GM23248 (cell line): ENCODE measurements around the gene NKAIN2. TPM values are rescaled to one million over a fixed set of nuclear protein-coding genes. Genes with fewer than 3 reads are reported as not detected.

ENCODE experiments used
- DNase-seq: peaks from one replicate; pipeline ENCODE4 v3.0.0-alpha.2; 2015
- H2AFZ ChIP-seq: fragments of 200-600 bp; sonication (generic); 2 replicates; pipeline ENCODE4 v1.6.1; 2016; ENCODE audit warnings: antibody characterized with exemption
- H3F3A ChIP-seq: fragments of 200-600 bp; sonication (generic); 2 replicates; pipeline ENCODE4 v1.6.1; 2016; ENCODE audit warnings: mild to moderate bottlenecking, antibody characterized with exemption, mixed run types; ENCODE audit not compliant: insufficient read depth
- H3K27ac ChIP-seq: fragments of 200-600 bp; sonication (generic); 2 replicates; pipeline ENCODE4 v1.5.1; 2016; ENCODE audit warnings: mild to moderate bottlenecking
- H3K27me3 ChIP-seq: fragments of 200-600 bp; sonication (generic); replicated peaks from 2 replicates; pipeline ENCODE4 v1.6.1; 2016; ENCODE audit warnings: mild to moderate bottlenecking; ENCODE audit not compliant: insufficient read depth
- H3K36me3 ChIP-seq: fragments of 200-600 bp; sonication (generic); 2 replicates; pipeline ENCODE4 v1.6.1; 2016; ENCODE audit warnings: low read depth, mild to moderate bottlenecking
- H3K4me1 ChIP-seq: fragments of 200-600 bp; sonication (generic); 2 replicates; pipeline ENCODE4 v1.6.1; 2016; ENCODE audit warnings: mild to moderate bottlenecking; ENCODE audit not compliant: insufficient read depth
- H3K4me2 ChIP-seq: fragments of 200-600 bp; sonication (generic); one replicate; pipeline ENCODE4 v1.6.1; 2016; ENCODE audit warnings: mild to moderate bottlenecking; ENCODE audit not compliant: unreplicated experiment
- H3K4me3 ChIP-seq: fragments of 200-600 bp; sonication (generic); 2 replicates; pipeline ENCODE4 v1.5.1; 2016; ENCODE audit warnings: mild to moderate bottlenecking
- H3K79me2 ChIP-seq: fragments of 200-600 bp; sonication (generic); 2 replicates; pipeline ENCODE4 v1.6.1; 2016; ENCODE audit warnings: mild to moderate bottlenecking; ENCODE audit not compliant: insufficient read depth
- H3K9ac ChIP-seq: fragments of 200-600 bp; sonication (generic); 2 replicates; pipeline ENCODE4 v1.6.1; 2016; ENCODE audit warnings: mild to moderate bottlenecking
- H3K9me2 ChIP-seq: fragments of 200-600 bp; sonication (generic); 2 replicates; pipeline ENCODE4 v1.6.1; 2016; ENCODE audit warnings: mixed run types, mild to moderate bottlenecking, moderate library complexity; ENCODE audit not compliant: insufficient read depth
- H3K9me3 ChIP-seq: fragments of 200-600 bp; sonication (generic); one replicate; pipeline ENCODE4 v1.6.1; 2017; ENCODE audit warnings: low read depth
- H4K20me1 ChIP-seq: fragments of 200-600 bp; sonication (generic); 2 replicates; pipeline ENCODE4 v1.6.0; 2016; ENCODE audit not compliant: insufficient read depth
- EZH2 ChIP-seq: fragments of 200-600 bp; sonication (generic); IDR thresholded peaks from 2 replicates; pipeline ENCODE4 v1.6.1; 2018; ENCODE audit warnings: antibody characterized with exemption, mild to moderate bottlenecking; ENCODE audit not compliant: insufficient read depth, poor library complexity, severe bottlenecking
- EZH2phosphoT487 ChIP-seq: fragments of 200-600 bp; sonication (generic); IDR thresholded peaks from 2 replicates; pipeline ENCODE4 v1.6.1; 2018; ENCODE audit warnings: antibody characterized with exemption, moderate library complexity, mild to moderate bottlenecking, low read depth; ENCODE audit not compliant: insufficient read depth
- WGBS, 2 experiments: methylation state at CpG; one replicate each; pipeline ENCODE4 v1.1.6; 2015 to 2017; ENCODE audit warnings: low lambda C conversion rate in 2 of 2, low coverage in 1 of 2; ENCODE audit errors: missing lambda C conversion rate in 2 of 2; 5-methylcytosine and 5-hydroxymethylcytosine counted together
- in situ Hi-C: fragments of 300-500 bp; cut with MboI; formaldehyde crosslinking; loops from 2 replicates; pipeline ENCODE4 v1.15.0; 2020
- polyA plus RNA-seq: library from polyadenylated mRNA; unstranded; fragments of >200 nt; fragmentation: Nextera tagmentation; extraction: Ambion mirVana; gene quantifications from 2 replicates; pipeline ENCODE4 v1.2.1, GENCODE V29; 2016
- total RNA-seq: library from RNA; depleted of rRNA; stranded (reverse); fragments of >200 nt; shearing (Covaris generic); gene quantifications from 2 replicates; pipeline ENCODE4 v1.2.3, GENCODE V29; 2014

The NKAIN2 gene
- total and polyA plus RNA-seq, 2 experiments from 2014 or later, result not detected

DNA sequence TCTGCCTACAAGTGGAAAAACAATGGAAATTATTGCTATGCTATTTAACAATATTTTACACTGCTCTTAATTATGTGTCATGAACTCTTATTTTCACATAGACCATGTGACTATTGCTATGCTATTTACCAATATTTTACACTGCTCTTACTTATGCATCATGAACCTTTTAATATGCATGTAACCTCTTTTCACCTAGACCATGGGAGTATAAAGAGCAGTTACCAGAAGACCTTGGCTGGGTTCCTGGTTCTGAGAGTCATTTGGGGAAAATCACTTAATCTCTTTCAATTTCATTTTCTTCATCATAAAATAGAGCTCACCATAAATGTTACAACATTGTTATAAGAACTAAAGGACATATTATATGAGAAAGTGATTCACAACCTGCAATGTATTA lies 934.8 kb downstream of the NKAIN2 start:
- TF ChIP-seq EZH2phosphoT487 (no peak), EZH2 (no peak)
- Histone ChIP-seq H3F3A (no peaks in the 10 kb centered on the region), H3K27ac (no peak overlapping the region), H3K36me3 (no peaks in the 10 kb centered on the region), H4K20me1 (no peaks in the 10 kb centered on the region), H3K4me3 (no peak overlapping the region), H3K9me3 (no peaks in the 10 kb centered on the region), H3K4me1 (no peaks in the 10 kb centered on the region), H3K79me2 (no peaks in the 10 kb centered on the region), H3K27me3 (no peaks in the 10 kb centered on the region), H3K4me2 (no peak overlapping the region), H3K9me2 (no peaks in the 10 kb centered on the region), H2AFZ (no peak overlapping the region), H3K9ac (no peak overlapping the region)
- no peak for DNase-seq
- in situ Hi-C loops, result no loop called here

DNA sequence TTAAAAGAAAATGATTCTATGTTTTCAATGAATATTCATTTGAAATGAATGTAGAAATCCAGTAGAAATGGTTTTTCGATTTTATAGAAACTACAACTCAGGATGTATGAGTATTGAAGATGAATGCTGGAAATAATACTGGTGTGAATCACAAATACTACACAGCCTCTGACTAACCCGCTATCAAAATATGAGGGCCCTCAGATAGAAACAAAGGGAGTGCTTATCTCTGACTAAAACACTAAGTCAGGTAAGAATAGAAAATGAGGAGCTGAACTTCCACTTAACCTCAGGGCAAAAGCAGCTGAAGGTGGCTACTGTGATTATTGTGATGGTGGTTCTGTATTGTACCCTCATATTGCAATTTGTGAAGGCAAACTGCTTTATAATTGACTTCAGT lies 937.7 kb downstream of the NKAIN2 start:
- Histone ChIP-seq H3K9me2 (no peaks in the 10 kb centered on the region), H3F3A (no peaks in the 10 kb centered on the region), H3K27ac (no peak overlapping the region), H3K4me1 (no peaks in the 10 kb centered on the region), H3K9me3 (no peaks in the 10 kb centered on the region), H3K27me3 (no peaks in the 10 kb centered on the region), H3K36me3 (no peaks in the 10 kb centered on the region), H3K4me2 (no peak overlapping the region), H3K9ac (no peak overlapping the region), H2AFZ (no peak overlapping the region), H3K79me2 (no peaks in the 10 kb centered on the region), H3K4me3 (no peak overlapping the region), H4K20me1 (no peaks in the 10 kb centered on the region)
- 40 to 45% methylated on average over 2 of the region's 2 CpGs for WGBS, 2 experiments
- DNase-seq, result no peak
- TF ChIP-seq EZH2phosphoT487, result no peak
- TF ChIP-seq EZH2, result no peak
- in situ Hi-C loops, result no loop called here

DNA sequence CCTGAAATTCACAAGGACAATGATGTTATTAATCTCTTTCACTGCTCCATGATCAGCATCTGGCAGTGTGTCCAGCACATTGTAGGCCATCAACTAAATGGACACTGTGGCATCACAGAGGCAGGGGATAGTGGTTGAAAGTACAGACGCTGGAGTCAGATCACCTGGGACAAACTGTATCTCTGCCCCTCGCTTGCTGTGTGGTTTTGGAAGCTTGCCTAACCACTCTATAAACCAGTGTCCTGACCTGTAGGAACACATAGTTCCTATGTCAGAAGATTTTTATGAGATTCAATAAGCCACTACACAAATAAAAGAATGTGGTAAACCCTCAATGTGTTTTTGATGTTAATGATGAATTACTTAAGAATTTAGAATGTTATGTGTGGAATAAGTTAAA lies 939.3 kb downstream of the NKAIN2 start:
- no peaks in the 10 kb centered on the region for H3K9me3 ChIP-seq
- in situ Hi-C loops, result no loop called here
- no peak for TF ChIP-seq EZH2
- TF ChIP-seq EZH2phosphoT487, result no peak
- no peaks in the 10 kb centered on the region for H3K4me1 ChIP-seq
- H3K4me3 ChIP-seq, result no peak overlapping the region
- no peaks in the 10 kb centered on the region for H3K9me2 ChIP-seq
- no peak overlapping the region for H3K4me2 ChIP-seq
- no peak overlapping the region for H3K9ac ChIP-seq
- no peak overlapping the region for H3K27ac ChIP-seq
- no peaks in the 10 kb centered on the region for H3F3A ChIP-seq
- no peaks in the 10 kb centered on the region for H3K27me3 ChIP-seq
- H4K20me1 ChIP-seq, result no peaks in the 10 kb centered on the region
- no peak for DNase-seq
- H3K36me3 ChIP-seq, result no peaks in the 10 kb centered on the region
- H2AFZ ChIP-seq, result no peak overlapping the region
- WGBS, 2 experiments, result 24 to 37% methylated on average over 2 of the region's 2 CpGs
- no peaks in the 10 kb centered on the region for H3K79me2 ChIP-seq

DNA sequence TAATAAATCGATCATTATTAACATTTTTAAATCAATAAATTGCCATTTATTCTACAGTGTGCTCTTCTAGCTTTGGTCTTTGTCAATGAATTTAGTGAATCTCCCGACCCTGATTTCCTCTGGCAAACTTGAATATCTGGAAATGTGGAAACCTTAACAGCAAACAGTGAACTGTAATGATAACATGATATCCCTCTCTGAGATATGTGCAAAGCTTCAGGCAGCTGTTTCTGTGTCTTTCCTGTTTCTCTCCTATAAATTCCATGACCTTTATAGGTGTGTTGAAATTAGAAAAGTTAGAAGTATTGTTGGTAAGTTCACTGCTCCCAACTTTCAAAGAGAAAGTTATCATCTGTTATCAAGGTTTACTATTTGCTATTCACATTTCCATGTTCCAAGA lies 939.8 kb downstream of the NKAIN2 start:
- DNase-seq, result no peak
- in situ Hi-C loops, result no loop called here

DNA sequence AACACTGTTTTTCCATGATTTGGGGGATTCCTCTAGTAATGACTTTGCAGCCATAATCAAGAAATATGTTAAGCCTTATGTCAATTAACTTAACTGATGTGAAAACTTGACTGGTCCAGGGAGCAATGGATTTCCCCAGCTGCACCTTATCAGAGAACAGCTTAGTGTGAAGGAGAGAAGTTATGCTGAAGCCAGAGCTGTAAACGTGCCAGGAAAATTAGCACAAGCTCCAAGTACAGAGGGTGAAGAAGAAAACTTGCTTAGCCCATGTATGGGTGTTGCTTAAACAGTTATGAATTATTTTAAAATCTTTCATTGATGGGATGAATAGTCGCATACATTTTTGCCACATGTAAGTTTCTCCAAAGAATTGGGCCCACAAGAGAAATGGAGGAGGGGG lies 943.7 kb downstream of the NKAIN2 start:
- Histone ChIP-seq H3K9ac (no peak overlapping the region), H4K20me1 (no peaks in the 10 kb centered on the region), H3K27me3 (no peaks in the 10 kb centered on the region), H3K4me2 (no peak overlapping the region), H3K4me3 (no peak overlapping the region), H3K9me3 (no peaks in the 10 kb centered on the region), H3K4me1 (no peaks in the 10 kb centered on the region), H3F3A (no peaks in the 10 kb centered on the region), H2AFZ (no peak overlapping the region), H3K79me2 (no peaks in the 10 kb centered on the region), H3K36me3 (no peaks in the 10 kb centered on the region), H3K27ac (no peak overlapping the region), H3K9me2 (no peaks in the 10 kb centered on the region)
- no peak for TF ChIP-seq EZH2
- TF ChIP-seq EZH2phosphoT487, result no peak
- WGBS, 2 experiments, result 31 to 41% methylated on average over 2 of the region's 2 CpGs
- no peak for DNase-seq
- in situ Hi-C loops, result no loop called here

More for the DNA sequence above, 939.8 kb downstream of the NKAIN2 start:
- Histone ChIP-seq H2AFZ (no peak overlapping the region), H3K9me3 (no peaks in the 10 kb centered on the region), H3K27ac (no peak overlapping the region), H3K4me1 (no peaks in the 10 kb centered on the region), H3K4me2 (no peak overlapping the region), H4K20me1 (no peaks in the 10 kb centered on the region), H3K9me2 (no peaks in the 10 kb centered on the region), H3K4me3 (no peak overlapping the region), H3K9ac (no peak overlapping the region), H3K79me2 (no peaks in the 10 kb centered on the region), H3F3A (no peaks in the 10 kb centered on the region), H3K36me3 (no peaks in the 10 kb centered on the region), H3K27me3 (no peaks in the 10 kb centered on the region)
- 20 to 21% methylated on average over 2 of the region's 2 CpGs for WGBS, 2 experiments
- no peak for TF ChIP-seq EZH2phosphoT487
- TF ChIP-seq EZH2, result no peak
